H9 (cell line): ENCODE measurements around the gene P2RY8. TPM values are rescaled to one million over a fixed set of nuclear protein-coding genes. Genes with fewer than 3 reads are reported as not detected.
A peak's percentile ranks its signal among the peaks of the same experiment; 100 is the strongest.

ENCODE experiments used
- DNase-seq: peaks from one replicate; pipeline ENCODE4 v3.0.0-alpha.2; 2017
- H2AFZ ChIP-seq: one replicate; pipeline ENCODE4 v1.6.1; 2013; ENCODE audit warnings: mild to moderate bottlenecking, low read length, control low read depth, moderate library complexity
- H2AK5ac ChIP-seq: 2 replicates; pipeline ENCODE4 v1.6.1; 2013; ENCODE audit warnings: low read length, control low read depth, mixed read lengths; ENCODE audit not compliant: insufficient read length
- H2BK120ac ChIP-seq: one replicate; pipeline ENCODE4 v1.6.1; 2013; ENCODE audit warnings: low read depth, mild to moderate bottlenecking, low read length, control low read depth, inconsistent platforms; ENCODE audit not compliant: poor library complexity, severe bottlenecking
- H2BK12ac ChIP-seq: 2 replicates; pipeline ENCODE4 v1.6.1; 2013; ENCODE audit warnings: low read length, control low read depth, mixed read lengths, low read depth; ENCODE audit not compliant: insufficient read length
- H2BK15ac ChIP-seq: 2 replicates; pipeline ENCODE4 v1.6.1; 2013; ENCODE audit warnings: low read depth, low read length, control low read depth
- H2BK20ac ChIP-seq: one replicate; pipeline ENCODE4 v1.6.1; 2013; ENCODE audit warnings: low read depth, mild to moderate bottlenecking, low read length, control low read depth, inconsistent platforms; ENCODE audit not compliant: poor library complexity, severe bottlenecking
- H2BK5ac ChIP-seq: 2 replicates; pipeline ENCODE4 v1.6.1; 2013; ENCODE audit warnings: low read length, control low read depth, mixed read lengths; ENCODE audit not compliant: insufficient read length
- H3K14ac ChIP-seq: 2 replicates; pipeline ENCODE4 v1.6.1; 2013; ENCODE audit warnings: low read length, control low read depth; ENCODE audit not compliant: insufficient read depth
- H3K18ac ChIP-seq: 2 replicates; pipeline ENCODE4 v1.6.1; 2013; ENCODE audit warnings: low read depth, mild to moderate bottlenecking, mixed read lengths, low read length, control low read depth; ENCODE audit not compliant: insufficient read length
- H3K23ac ChIP-seq: 2 replicates; pipeline ENCODE4 v1.6.1; 2013; ENCODE audit warnings: low read length, control low read depth, mixed read lengths, low read depth; ENCODE audit not compliant: insufficient read length
- H3K23me2 ChIP-seq: 2 replicates; pipeline ENCODE4 v1.6.1; 2013; ENCODE audit warnings: low read depth, mild to moderate bottlenecking, mixed read lengths, low read length, control low read depth; ENCODE audit not compliant: insufficient read length, poor library complexity, severe bottlenecking
- H3K27ac ChIP-seq: 2 replicates; pipeline ENCODE4 v1.5.1; 2013; ENCODE audit warnings: low read length, control low read depth, mixed read lengths, low read depth; ENCODE audit not compliant: insufficient read length
- H3K27me3 ChIP-seq: 2 replicates; pipeline ENCODE4 v1.6.1; 2013; ENCODE audit warnings: low read length, control low read depth, inconsistent platforms; ENCODE audit not compliant: insufficient read depth
- H3K4ac ChIP-seq: 2 replicates; pipeline ENCODE4 v1.6.1; 2013; ENCODE audit warnings: low read depth, mild to moderate bottlenecking, control low read depth, inconsistent platforms, low read length, moderate library complexity
- H3K4me1 ChIP-seq: 2 replicates; pipeline ENCODE4 v1.6.1; 2013; ENCODE audit warnings: low read length, control low read depth, inconsistent platforms; ENCODE audit not compliant: insufficient read depth
- H3K4me2 ChIP-seq: 2 replicates; pipeline ENCODE4 v1.6.1; 2013; ENCODE audit warnings: low read length, control low read depth, mixed read lengths; ENCODE audit not compliant: insufficient read length, insufficient read depth
- H3K56ac ChIP-seq: 2 replicates; pipeline ENCODE4 v1.6.1; 2013; ENCODE audit warnings: low read depth, mild to moderate bottlenecking, mixed read lengths, low read length, control low read depth; ENCODE audit not compliant: insufficient read length
- H3K79me1 ChIP-seq: 2 replicates; pipeline ENCODE4 v1.6.1; 2013; ENCODE audit warnings: low read depth, mild to moderate bottlenecking, moderate library complexity, low read length, control low read depth, inconsistent platforms; ENCODE audit not compliant: insufficient read depth, poor library complexity, severe bottlenecking
- H3K79me2 ChIP-seq: 2 replicates; pipeline ENCODE4 v1.6.1; 2013; ENCODE audit warnings: low read length, control low read depth, inconsistent platforms; ENCODE audit not compliant: insufficient read depth
- H3K9ac ChIP-seq: 2 replicates; pipeline ENCODE4 v1.6.1; 2013; ENCODE audit warnings: low read length, control low read depth, mixed read lengths; ENCODE audit not compliant: insufficient read length; ENCODE audit errors: extremely low read depth
- H3K9me3 ChIP-seq: one replicate; pipeline ENCODE4 v1.6.1; 2013; ENCODE audit warnings: low read depth, low read length, inconsistent platforms; ENCODE audit not compliant: control insufficient read depth
- H3T11ph ChIP-seq: one replicate; pipeline ENCODE4 v1.6.1; 2013; ENCODE audit warnings: mild to moderate bottlenecking, low read length, control low read depth, inconsistent platforms
- H4K20me1 ChIP-seq: one replicate; pipeline ENCODE4 v1.6.1; 2013; ENCODE audit not compliant: control insufficient read depth, insufficient read length, insufficient read depth
- H4K5ac ChIP-seq: 2 replicates; pipeline ENCODE4 v1.6.1; 2013; ENCODE audit warnings: low read depth, mild to moderate bottlenecking, mixed read lengths, low read length, control low read depth; ENCODE audit not compliant: insufficient read length
- H4K8ac ChIP-seq: replicated peaks from 2 replicates; pipeline ENCODE4 v1.6.1; 2013; ENCODE audit warnings: low read length, control low read depth, mixed read lengths, low read depth; ENCODE audit not compliant: insufficient read length
- H4K91ac ChIP-seq: 2 replicates; pipeline ENCODE4 v1.6.1; 2013; ENCODE audit warnings: low read depth, mild to moderate bottlenecking, moderate library complexity, mixed read lengths, low read length, control low read depth; ENCODE audit not compliant: insufficient read length
- H3K27ac Mint-ChIP-seq, 3 experiments: 2 replicates in 2 of 3; 3 replicates in 1 of 3; pipeline ENCODE4 v1.8.0; 2020 to 2021; ENCODE audit warnings: mixed read lengths in 3 of 3, mild to moderate bottlenecking in 1 of 3, moderate library complexity in 1 of 3
- H3K27me3 Mint-ChIP-seq: 2 replicates; pipeline ENCODE4 v1.8.0; 2021; ENCODE audit warnings: low read depth, mild to moderate bottlenecking, moderate library complexity, mixed read lengths
- H3K36me3 Mint-ChIP-seq, 3 experiments: 2 replicates in 2 of 3; 3 replicates in 1 of 3; pipeline ENCODE4 v1.8.0; 2020 to 2021; ENCODE audit warnings: low read depth in 3 of 3, mixed read lengths in 3 of 3; ENCODE audit not compliant: insufficient read depth in 1 of 3
- H3K4me1 Mint-ChIP-seq, 2 experiments: 2 replicates each; pipeline ENCODE4 v1.8.0; 2020; ENCODE audit warnings: mixed read lengths in 2 of 2
- H3K4me3 Mint-ChIP-seq, 2 experiments: 2 replicates in 1 of 2; 3 replicates in 1 of 2; pipeline ENCODE4 v1.8.0; 2020 to 2021; ENCODE audit warnings: mild to moderate bottlenecking in 2 of 2, mixed read lengths in 2 of 2, moderate library complexity in 1 of 2
- H3K9me3 Mint-ChIP-seq, 2 experiments: 2 replicates in 1 of 2; 3 replicates in 1 of 2; pipeline ENCODE4 v1.8.0; 2020; ENCODE audit warnings: mild to moderate bottlenecking in 2 of 2, mixed read lengths in 2 of 2, moderate library complexity in 1 of 2
- WGBS: extraction: QIAGEN DNeasy Blood & Tissue Kit; methylation state at CpG from one replicate; pipeline ENCODE4 v1.1.7; 2013; ENCODE audit warnings: missing lambda C conversion rate, low lambda C conversion rate, mixed read lengths; ENCODE audit not compliant: insufficient read length; ENCODE audit errors: extremely low coverage; 5-methylcytosine and 5-hydroxymethylcytosine counted together
- total RNA-seq: library from RNA; stranded (reverse); gene quantifications from 2 replicates; pipeline ENCODE4 v1.2.1, GENCODE V29; 2021
- TF ChIP-seq, protein P1 (sequence below): fragments of 200-600 bp; sonication (generic); conservative IDR thresholded peaks from 3 replicates; pipeline ENCODE4 v1.8.0; 2021; ENCODE audit warnings: antibody characterized with exemption, mild to moderate bottlenecking

Gene P2RY8
- total RNA-seq, 1 experiment from 2014 or later = not detected

GRCh38 chrX:1465286-1466231 lies 71.4 kb downstream of the P2RY8 start:
- WGBS = no CpG with 5 or more reads among the region's 75 CpGs
- peak; percentile 28 for DNase-seq
- Histone ChIP-seq H4K5ac (no peak overlapping the region), H2BK15ac (no peak overlapping the region), H2BK120ac (no peak overlapping the region), H3K9me3 (no peaks in the 10 kb centered on the region), H4K20me1 (no peaks in the 10 kb centered on the region), H3K4me1 (no peaks in the 10 kb centered on the region), H3K4me2 (no peak overlapping the region), H3K23ac (no peak overlapping the region), H4K8ac (no peak overlapping the region), H3K79me2 (no peaks in the 10 kb centered on the region), H3K56ac (no peak overlapping the region), H2AFZ (no peak overlapping the region), H3K14ac (no peak overlapping the region; the same call in 1 of the 2 replicates), H2BK20ac (no peak overlapping the region), H3K27me3 (no peaks in the 10 kb centered on the region; the same call in 1 of the 2 replicates), H3T11ph (no peak overlapping the region), H3K23me2 (no peaks in the 10 kb centered on the region), H2BK5ac (no peak overlapping the region), H3K4ac (no peak overlapping the region), H3K27ac (no peak overlapping the region), H4K91ac (no peak overlapping the region), H2AK5ac (no peak overlapping the region), H3K18ac (no peak overlapping the region), H2BK12ac (no peak overlapping the region), H3K79me1 (no peaks in the 10 kb centered on the region), H3K9ac (no peak overlapping the region)
- Mint-ChIP-seq H3K27ac (no peak overlapping the region; a peak in 1 of 7 replicates), H3K36me3 (no peaks in the 10 kb centered on the region), H3K27me3 (peaks cover 8% of the 10 kb centered on the region), H3K9me3 (no peaks in the 10 kb centered on the region; a peak in 1 of 5 replicates), H3K4me3 (no peak overlapping the region), H3K4me1 (peaks cover 6% of the 10 kb centered on the region in 2 experiments)
- TF ChIP-seq, protein P1, sequence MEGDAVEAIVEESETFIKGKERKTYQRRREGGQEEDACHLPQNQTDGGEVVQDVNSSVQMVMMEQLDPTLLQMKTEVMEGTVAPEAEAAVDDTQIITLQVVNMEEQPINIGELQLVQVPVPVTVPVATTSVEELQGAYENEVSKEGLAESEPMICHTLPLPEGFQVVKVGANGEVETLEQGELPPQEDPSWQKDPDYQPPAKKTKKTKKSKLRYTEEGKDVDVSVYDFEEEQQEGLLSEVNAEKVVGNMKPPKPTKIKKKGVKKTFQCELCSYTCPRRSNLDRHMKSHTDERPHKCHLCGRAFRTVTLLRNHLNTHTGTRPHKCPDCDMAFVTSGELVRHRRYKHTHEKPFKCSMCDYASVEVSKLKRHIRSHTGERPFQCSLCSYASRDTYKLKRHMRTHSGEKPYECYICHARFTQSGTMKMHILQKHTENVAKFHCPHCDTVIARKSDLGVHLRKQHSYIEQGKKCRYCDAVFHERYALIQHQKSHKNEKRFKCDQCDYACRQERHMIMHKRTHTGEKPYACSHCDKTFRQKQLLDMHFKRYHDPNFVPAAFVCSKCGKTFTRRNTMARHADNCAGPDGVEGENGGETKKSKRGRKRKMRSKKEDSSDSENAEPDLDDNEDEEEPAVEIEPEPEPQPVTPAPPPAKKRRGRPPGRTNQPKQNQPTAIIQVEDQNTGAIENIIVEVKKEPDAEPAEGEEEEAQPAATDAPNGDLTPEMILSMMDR = no peak
